Measurements from ENCODE around the gene OTOL1. TPM values are rescaled to one million over a fixed set of nuclear protein-coding genes. Genes with fewer than 3 reads are reported as not detected.

OTOL1 gene
- total RNA-seq (2022; extraction: Qiagen RNA extraction) = not detected in 5 replicates

DNA sequence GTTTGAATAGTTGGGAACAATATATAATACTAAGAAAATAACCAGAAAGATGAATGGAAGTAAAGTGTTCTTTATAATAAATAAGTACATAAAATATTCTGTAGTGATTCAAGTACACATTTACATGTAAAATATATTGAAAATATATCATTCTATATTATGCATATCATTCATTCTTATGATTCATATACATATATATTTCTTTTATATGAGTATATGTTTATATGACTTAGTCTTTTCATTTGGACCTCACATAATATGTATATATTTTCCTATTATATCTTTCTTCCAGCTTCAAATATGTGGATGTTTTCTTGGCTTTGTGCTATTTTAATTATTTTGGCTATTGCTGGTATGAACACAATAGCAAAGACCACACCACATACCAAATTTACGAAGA lies at the start of gene OTOL1:
OTOL1 (plus strand) TSS at position 301 of the 400 bp plus-strand sequence; CDS start at position 301, 0 bp downstream.

Other genes with a start within 250 kb of the OTOL1 start
- gene SPTSSB, start 125.3 kb upstream of the OTOL1 start, total RNA-seq (2022; extraction: Qiagen RNA extraction) = not detected in 5 replicates